ENCODE measurements around the gene LMF1. TPM values are rescaled to one million over a fixed set of nuclear protein-coding genes. Genes with fewer than 3 reads are reported as not detected.

The LMF1 gene
- polyA plus RNA-seq, 3 donors = 5.9 to 14.7 (median 10.6) TPM

DNA sequence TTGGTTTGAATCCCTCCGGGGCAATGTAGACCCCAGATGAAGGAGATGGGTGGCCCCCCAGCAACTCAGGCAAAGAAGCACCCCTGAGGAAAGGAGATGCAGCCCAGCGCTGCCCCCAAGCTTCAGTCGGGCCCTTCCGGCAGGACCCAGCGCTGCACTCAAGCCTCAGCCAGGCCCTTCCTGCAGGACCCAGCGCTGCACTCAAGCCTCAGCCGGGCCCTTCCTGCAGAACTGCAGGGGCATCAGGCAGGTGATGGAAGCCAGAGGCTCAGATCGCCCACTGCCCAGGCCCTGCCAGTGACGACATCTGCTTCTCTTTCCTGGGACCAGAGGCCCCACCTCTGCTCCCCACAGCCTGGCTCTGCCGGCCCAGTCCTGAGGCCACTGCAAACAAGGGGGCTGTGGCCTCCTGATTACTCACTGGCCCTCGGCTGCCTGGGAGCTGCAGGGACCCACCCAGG lies 18.6 kb upstream of the LMF1 start:
- intact Hi-C loops (cut with micrococcal nuclease) = no loop called here
- 94% methylated on average over 11 of the region's 11 CpGs for WGBS (ENCODE audit: insufficient coverage)
- Histone ChIP-seq H4K20me1 (ENCODE audit: insufficient read depth, low read length) (no peaks in the 10 kb centered on the region), H2AFZ (ENCODE audit: insufficient read depth, low read depth, low read length, poor library complexity, severe bottlenecking) (no peak overlapping the region), H3K27me3 (ENCODE audit: control insufficient read depth in 2 of 2, insufficient read depth in 2 of 2, low read length in 2 of 2) (no peaks in the 10 kb centered on the region), H3K4me2 (replicated peaks; ENCODE audit: extremely low read depth, low read length, poor library complexity, severe bottlenecking) (no peak overlapping the region), H3K9me3 (replicated peaks in 1 of 2; ENCODE audit: control insufficient read depth in 1 of 2, insufficient read depth in 1 of 2, low read length in 2 of 2) (peaks cover under 1 to 4% of the 10 kb centered on the region in 2 donors), H3K9ac (ENCODE audit: insufficient read depth, low read length, poor library complexity, severe bottlenecking) (no peak overlapping the region), H3K27ac (ENCODE audit: low read depth in 1 of 2, low read length in 2 of 2) (no peak overlapping the region), H3K4me1 (ENCODE audit: control insufficient read depth in 1 of 2, insufficient read depth in 2 of 2, low read length in 2 of 2) (no peaks in the 10 kb centered on the region), H3K36me3 (replicated peaks in 1 of 2; ENCODE audit: control insufficient read depth in 1 of 2, insufficient read depth in 2 of 2, low read length in 2 of 2) (no peaks in the 10 kb centered on the region), H3K4me3 (replicated peaks in 1 of 3; ENCODE audit: low read depth in 2 of 3, low read length in 3 of 3) (no peak overlapping the region), H3K79me2 (ENCODE audit: insufficient read depth, low read length) (no peaks in the 10 kb centered on the region)
- Mint-ChIP-seq H3K4me1 (no peaks in the 10 kb centered on the region), H3K27ac (no peak overlapping the region), H3K9me3 (peaks cover 0 to 11% (median 2%) of the 10 kb centered on the region in 7 donors), H3K36me3 (no peaks in the 10 kb centered on the region), H3K27me3 (ENCODE audit: low read depth in 3 of 3) (peaks cover 5 to 14% (median 7%) of the 10 kb centered on the region in 3 donors), H3K4me3 (no peak overlapping the region)
- no peak for DNase-seq
- TF ChIP-seq, protein P1, sequence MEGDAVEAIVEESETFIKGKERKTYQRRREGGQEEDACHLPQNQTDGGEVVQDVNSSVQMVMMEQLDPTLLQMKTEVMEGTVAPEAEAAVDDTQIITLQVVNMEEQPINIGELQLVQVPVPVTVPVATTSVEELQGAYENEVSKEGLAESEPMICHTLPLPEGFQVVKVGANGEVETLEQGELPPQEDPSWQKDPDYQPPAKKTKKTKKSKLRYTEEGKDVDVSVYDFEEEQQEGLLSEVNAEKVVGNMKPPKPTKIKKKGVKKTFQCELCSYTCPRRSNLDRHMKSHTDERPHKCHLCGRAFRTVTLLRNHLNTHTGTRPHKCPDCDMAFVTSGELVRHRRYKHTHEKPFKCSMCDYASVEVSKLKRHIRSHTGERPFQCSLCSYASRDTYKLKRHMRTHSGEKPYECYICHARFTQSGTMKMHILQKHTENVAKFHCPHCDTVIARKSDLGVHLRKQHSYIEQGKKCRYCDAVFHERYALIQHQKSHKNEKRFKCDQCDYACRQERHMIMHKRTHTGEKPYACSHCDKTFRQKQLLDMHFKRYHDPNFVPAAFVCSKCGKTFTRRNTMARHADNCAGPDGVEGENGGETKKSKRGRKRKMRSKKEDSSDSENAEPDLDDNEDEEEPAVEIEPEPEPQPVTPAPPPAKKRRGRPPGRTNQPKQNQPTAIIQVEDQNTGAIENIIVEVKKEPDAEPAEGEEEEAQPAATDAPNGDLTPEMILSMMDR (IDR thresholded peaks at IDR 0.05) = no peak

DNA sequence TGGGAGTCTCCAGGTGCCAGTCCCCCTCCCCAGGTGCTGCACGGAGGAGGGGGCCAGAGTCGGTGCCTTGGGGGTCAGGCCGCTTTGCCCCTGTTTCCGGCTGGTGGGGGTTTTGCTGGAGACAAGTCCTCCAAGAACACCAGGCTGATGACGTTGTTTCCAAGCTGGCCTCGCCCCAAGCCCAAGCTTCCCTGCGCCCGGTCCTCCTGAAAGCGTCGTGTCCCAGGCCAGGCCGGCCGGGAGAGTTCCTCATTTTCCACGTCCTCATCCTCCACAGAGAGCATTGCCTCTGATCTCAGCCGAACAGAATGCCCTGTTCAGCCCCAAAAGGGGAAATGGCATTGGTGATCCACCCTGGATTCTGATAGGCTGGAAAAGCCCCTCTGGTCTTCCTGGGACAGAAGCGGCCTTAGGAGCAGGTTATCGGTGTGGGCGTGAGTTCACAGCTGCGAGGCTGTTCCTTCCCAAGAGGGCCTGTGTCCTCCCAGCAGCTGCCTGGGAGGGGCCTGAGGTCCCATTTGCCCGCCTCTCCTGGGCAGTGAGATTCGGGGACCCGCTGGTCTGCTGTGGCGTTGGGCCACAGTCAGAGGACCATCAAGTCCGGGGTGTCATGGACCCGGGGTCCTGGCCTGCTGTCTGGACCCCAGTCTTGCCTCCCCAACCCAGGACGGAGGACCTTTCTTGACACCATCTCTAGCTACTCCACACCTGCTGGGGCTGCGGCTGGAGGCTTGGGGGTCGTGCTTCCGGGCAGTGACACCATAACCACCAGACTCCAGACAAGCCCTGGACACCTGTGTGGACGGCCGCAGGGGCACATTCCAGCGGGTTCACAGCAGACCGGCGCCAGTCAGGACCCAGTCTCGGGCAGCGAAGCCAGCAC lies 17.9 kb upstream of the LMF1 start:
- no peak overlapping the region for H3K4me3 Mint-ChIP-seq
- peaks cover 6 to 19% (median 12%) of the 10 kb centered on the region in 3 donors for H3K27me3 Mint-ChIP-seq (ENCODE audit: low read depth in 3 of 3)
- Histone ChIP-seq H2AFZ (ENCODE audit: insufficient read depth, low read depth, low read length, poor library complexity, severe bottlenecking) (no peak overlapping the region), H3K27ac (ENCODE audit: low read depth in 1 of 2, low read length in 2 of 2) (no peak overlapping the region), H3K9ac (ENCODE audit: insufficient read depth, low read length, poor library complexity, severe bottlenecking) (no peak overlapping the region), H3K79me2 (ENCODE audit: insufficient read depth, low read length) (no peaks in the 10 kb centered on the region), H3K9me3 (replicated peaks in 1 of 2; ENCODE audit: control insufficient read depth in 1 of 2, insufficient read depth in 1 of 2, low read length in 2 of 2) (peaks cover 0 to 3% of the 10 kb centered on the region in 2 donors), H3K4me2 (replicated peaks; ENCODE audit: extremely low read depth, low read length, poor library complexity, severe bottlenecking) (no peak overlapping the region), H3K36me3 (replicated peaks in 1 of 2; ENCODE audit: control insufficient read depth in 1 of 2, insufficient read depth in 2 of 2, low read length in 2 of 2) (no peaks in the 10 kb centered on the region), H3K4me3 (replicated peaks in 1 of 3; ENCODE audit: low read depth in 2 of 3, low read length in 3 of 3) (no peak overlapping the region), H3K27me3 (ENCODE audit: control insufficient read depth in 2 of 2, insufficient read depth in 2 of 2, low read length in 2 of 2) (peaks cover 0 to 5% of the 10 kb centered on the region in 2 donors), H3K4me1 (ENCODE audit: control insufficient read depth in 1 of 2, insufficient read depth in 2 of 2, low read length in 2 of 2) (no peaks in the 10 kb centered on the region), H4K20me1 (ENCODE audit: insufficient read depth, low read length) (no peaks in the 10 kb centered on the region)
- TF ChIP-seq, protein P1 (IDR thresholded peaks at IDR 0.05) = no peak
- DNase-seq = no peak
- WGBS (ENCODE audit: insufficient coverage) = 73% methylated on average over 32 of the region's 35 CpGs
- H3K27ac Mint-ChIP-seq = no peak overlapping the region
- H3K4me1 Mint-ChIP-seq = no peaks in the 10 kb centered on the region
- peaks cover 0 to 10% (median 0%) of the 10 kb centered on the region in 7 donors for H3K9me3 Mint-ChIP-seq
- no peaks in the 10 kb centered on the region for H3K36me3 Mint-ChIP-seq
- intact Hi-C loops (cut with micrococcal nuclease) = no loop called here

Measured in CD14-positive monocyte (primary cell).